Lower leg skin (tissue), 3 donors: ENCODE results near the gene TYRO3.
"Not testable (repeated sequence)": the region's sequence is repeated elsewhere in the genome, so short reads cannot be mapped to it uniquely, and the experiment has no call there.

Source experiments
- POLR2A ChIP-seq, 2 donors: fragments of 450-650 bp; IDR thresholded peaks; one replicate each; pipeline ENCODE4 v1.6.1; 2016 to 2017; ENCODE audit warnings: antibody characterized with exemption in 2 of 2, mild to moderate bottlenecking in 1 of 2, moderate library complexity in 1 of 2
- TF ChIP-seq, protein P1 (sequence below), 3 donors: fragments of 450-650 bp; IDR thresholded peaks; one replicate each; pipeline ENCODE4 v1.5.1; 2016; ENCODE audit warnings: antibody characterized with exemption in 3 of 3, mild to moderate bottlenecking in 3 of 3, moderate library complexity in 2 of 3

DNA sequence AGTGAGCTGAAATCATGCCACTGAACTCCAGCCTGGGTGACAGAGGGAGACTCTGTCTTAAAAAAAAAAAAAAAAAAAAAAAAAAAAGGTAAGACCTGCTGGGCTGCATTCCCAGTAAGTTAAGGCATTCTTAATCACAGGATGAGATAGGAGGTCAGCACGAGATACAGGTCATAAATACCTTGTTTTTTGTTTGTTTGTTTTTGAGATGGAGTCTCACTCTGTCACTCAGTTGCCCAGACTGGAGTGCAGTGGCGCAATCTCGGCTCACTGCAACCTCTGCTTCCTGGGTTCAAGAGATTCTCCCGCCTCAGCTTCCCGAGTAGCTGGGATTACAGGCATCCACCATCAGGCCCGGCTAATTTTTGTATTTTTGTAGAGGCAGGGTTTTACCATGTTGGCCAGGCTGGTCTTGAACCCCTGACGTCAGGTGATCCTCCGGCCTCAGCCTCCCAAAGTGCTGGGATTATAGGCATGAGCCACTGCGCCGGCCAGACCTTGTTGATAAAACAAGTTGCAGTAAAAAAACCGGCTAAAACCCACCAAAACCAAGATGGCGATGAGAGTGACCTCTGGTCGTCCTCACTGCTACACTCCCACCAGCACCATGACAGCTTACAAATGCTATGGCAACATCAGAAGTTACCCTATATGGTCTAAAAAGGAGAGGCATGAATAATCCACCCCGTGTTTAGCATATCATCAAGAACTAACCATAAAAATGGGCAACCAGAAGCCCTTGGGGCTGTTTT, 27.7 kb downstream of the TYRO3 start:
- TF ChIP-seq, protein P1, sequence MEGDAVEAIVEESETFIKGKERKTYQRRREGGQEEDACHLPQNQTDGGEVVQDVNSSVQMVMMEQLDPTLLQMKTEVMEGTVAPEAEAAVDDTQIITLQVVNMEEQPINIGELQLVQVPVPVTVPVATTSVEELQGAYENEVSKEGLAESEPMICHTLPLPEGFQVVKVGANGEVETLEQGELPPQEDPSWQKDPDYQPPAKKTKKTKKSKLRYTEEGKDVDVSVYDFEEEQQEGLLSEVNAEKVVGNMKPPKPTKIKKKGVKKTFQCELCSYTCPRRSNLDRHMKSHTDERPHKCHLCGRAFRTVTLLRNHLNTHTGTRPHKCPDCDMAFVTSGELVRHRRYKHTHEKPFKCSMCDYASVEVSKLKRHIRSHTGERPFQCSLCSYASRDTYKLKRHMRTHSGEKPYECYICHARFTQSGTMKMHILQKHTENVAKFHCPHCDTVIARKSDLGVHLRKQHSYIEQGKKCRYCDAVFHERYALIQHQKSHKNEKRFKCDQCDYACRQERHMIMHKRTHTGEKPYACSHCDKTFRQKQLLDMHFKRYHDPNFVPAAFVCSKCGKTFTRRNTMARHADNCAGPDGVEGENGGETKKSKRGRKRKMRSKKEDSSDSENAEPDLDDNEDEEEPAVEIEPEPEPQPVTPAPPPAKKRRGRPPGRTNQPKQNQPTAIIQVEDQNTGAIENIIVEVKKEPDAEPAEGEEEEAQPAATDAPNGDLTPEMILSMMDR (IDR thresholded peaks at IDR 0.05): not testable (repeated sequence)
- not testable (repeated sequence) for TF ChIP-seq POLR2A (IDR thresholded peaks at IDR 0.05)
